ENCODE data around the gene INTS13.

GRCh38 chr12:26919216-26919555 lies 18.6 kb downstream of the INTS13 start:
- TF ChIP-seq CTCF (conservative IDR thresholded peaks at IDR 0.05 in 1 of 2, IDR thresholded peaks at IDR 0.05 in 1 of 2; ENCODE audit: low read depth in 1 of 2, low read length in 2 of 2) (no peak), EZH2 (IDR thresholded peaks at IDR 0.05; ENCODE audit: low read length, missing control alignments) (no peak)
